AG04450 (cell line): Measurements from ENCODE around the gene RAB10. TPM values are rescaled to one million over a fixed set of nuclear protein-coding genes. Genes with fewer than 3 reads are reported as not detected.

Experiments
- CTCF ChIA-PET: fragments of 300-600, 350-600 bp; formaldehyde crosslinking; extraction: SDS; loops from one replicate; lab custom pipeline; 2022; ENCODE audit warnings: antibody characterized with exemption, inconsistent platforms; lab: Charles Lee
- POLR2A ChIA-PET: fragments of 350-600 bp; formaldehyde crosslinking; extraction: SDS; loops from one replicate; lab custom pipeline; 2021; ENCODE audit warnings: antibody characterized with exemption, inconsistent platforms; lab: Yijun Ruan, JAX
- DNase-seq: peaks from one replicate; pipeline ENCODE4 v3.0.0-alpha.2; 2011; ENCODE audit warnings: low read depth, low spot score
- H3K27ac ChIP-seq: one replicate; pipeline ENCODE4 v1.5.1; 2012; ENCODE audit warnings: low read depth, low read length, control low read depth
- H3K27me3 ChIP-seq: one replicate; pipeline ENCODE4 v1.6.0; 2012; ENCODE audit warnings: low read length; ENCODE audit not compliant: control insufficient read depth, insufficient read depth
- H3K4me3 ChIP-seq: 2 replicates; pipeline ENCODE4 v1.5.1; 2011; ENCODE audit warnings: mild to moderate bottlenecking, low read depth, low read length, control low read depth
- H3K9me3 ChIP-seq: 2 replicates; pipeline ENCODE4 v1.5.1; 2012; ENCODE audit warnings: low read length; ENCODE audit not compliant: control insufficient read depth, insufficient read depth
- polyA plus RNA-seq: library from polyadenylated mRNA; depleted of rRNA; stranded (reverse); fragments of >200 nt; gene quantifications from 2 replicates; pipeline ENCODE4 v1.2.3, GENCODE V29; 2011
- TF ChIP-seq, protein P1 (sequence below): IDR thresholded peaks from 2 replicates; pipeline ENCODE4 v1.5.1; 2011; ENCODE audit warnings: low read depth, low read length, control low read depth, inconsistent platforms

Gene RAB10
- polyA plus RNA-seq, 1 experiment: 178 TPM

DNA sequence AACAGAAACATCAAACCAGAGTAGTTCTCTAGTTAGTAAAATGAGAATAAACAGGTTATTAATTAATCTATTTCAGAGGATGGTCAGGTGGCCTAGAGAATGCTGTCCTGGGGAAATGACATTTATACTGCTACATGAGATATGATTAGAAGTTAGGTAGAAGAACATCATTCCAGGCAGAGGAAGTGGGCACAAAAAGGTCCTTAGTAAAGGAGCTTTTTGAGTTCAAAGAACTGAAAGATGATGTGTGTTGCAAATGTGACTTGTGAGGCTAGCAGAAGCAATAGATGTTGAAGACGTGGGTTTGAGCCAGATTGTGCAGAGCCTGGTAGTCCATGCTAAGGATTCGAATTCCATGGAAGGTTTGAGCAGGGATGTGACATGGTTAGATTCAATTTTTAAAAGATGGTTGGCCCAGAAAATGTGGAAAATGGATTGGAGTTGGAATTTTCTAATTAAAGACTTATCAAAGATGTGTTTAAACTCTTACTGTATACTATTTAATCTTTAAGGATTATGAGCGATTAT is 34.2 kb downstream of the RAB10 start:
- Histone ChIP-seq H3K4me3 (no peak overlapping the region), H3K27ac (peak overlapping the region; percentile 59), H3K27me3 (no peaks in the 10 kb centered on the region), H3K9me3 (no peaks in the 10 kb centered on the region)
- CTCF ChIA-PET: interaction anchor here (1.3 to 2.7 kb wide), 2 partner anchors 20 to 77 kb away, joined by 6 to 7 read pairs; no protein-coding TSS in a partner anchor
- TF ChIP-seq, protein P1, sequence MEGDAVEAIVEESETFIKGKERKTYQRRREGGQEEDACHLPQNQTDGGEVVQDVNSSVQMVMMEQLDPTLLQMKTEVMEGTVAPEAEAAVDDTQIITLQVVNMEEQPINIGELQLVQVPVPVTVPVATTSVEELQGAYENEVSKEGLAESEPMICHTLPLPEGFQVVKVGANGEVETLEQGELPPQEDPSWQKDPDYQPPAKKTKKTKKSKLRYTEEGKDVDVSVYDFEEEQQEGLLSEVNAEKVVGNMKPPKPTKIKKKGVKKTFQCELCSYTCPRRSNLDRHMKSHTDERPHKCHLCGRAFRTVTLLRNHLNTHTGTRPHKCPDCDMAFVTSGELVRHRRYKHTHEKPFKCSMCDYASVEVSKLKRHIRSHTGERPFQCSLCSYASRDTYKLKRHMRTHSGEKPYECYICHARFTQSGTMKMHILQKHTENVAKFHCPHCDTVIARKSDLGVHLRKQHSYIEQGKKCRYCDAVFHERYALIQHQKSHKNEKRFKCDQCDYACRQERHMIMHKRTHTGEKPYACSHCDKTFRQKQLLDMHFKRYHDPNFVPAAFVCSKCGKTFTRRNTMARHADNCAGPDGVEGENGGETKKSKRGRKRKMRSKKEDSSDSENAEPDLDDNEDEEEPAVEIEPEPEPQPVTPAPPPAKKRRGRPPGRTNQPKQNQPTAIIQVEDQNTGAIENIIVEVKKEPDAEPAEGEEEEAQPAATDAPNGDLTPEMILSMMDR: no peak
- POLR2A ChIA-PET: no interaction called here
- DNase-seq: no peak

DNA sequence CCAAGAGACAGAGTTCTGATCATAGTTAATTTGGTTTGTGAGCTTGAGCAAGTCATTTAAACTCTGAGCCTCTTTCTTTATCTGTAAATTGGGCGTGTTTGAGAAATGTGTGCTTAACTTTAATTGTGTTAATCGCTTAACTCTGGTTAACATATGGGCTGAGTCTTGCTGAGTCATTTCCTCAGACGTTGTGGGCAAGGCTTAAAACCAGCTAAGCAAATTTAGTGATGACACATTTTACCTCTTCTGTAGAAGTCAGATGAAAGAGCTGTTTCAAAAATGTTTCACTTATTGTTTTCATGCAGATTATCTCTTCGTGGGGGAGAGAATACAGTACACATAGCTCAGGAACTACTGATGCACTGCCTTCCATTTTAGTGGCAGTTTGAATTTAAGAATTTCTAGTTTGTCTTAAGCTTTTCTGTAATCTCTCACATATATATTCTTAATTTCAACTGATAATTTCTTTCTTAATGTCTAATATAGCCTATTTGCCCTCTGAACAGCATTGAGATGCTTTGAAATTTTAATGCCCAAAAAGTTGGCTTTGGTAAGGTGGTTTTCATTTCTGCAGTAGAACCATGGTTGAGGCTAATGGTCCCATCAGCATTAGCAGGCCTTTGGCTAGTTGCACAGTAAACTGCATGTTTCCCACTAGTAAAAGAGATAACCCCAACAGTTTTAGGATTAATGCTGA is 34.9 kb downstream of the RAB10 start:
- peak overlapping the region; percentile 79 for H3K27ac ChIP-seq
- DNase-seq: peak; percentile 53
- no peak overlapping the region for H3K4me3 ChIP-seq
- no peaks in the 10 kb centered on the region for H3K9me3 ChIP-seq
- TF ChIP-seq, protein P1: no peak
- H3K27me3 ChIP-seq: no peaks in the 10 kb centered on the region
- CTCF ChIA-PET: interaction anchor here (0.8 to 2.7 kb wide), 4 partner anchors 19 to 216 kb away, joined by 3 to 7 read pairs (median 5); no protein-coding TSS in a partner anchor
- POLR2A ChIA-PET: interaction anchor here (0.6 to 0.9 kb wide), 2 partner anchors 35 to 71 kb away, joined by 3 to 5 read pairs; partner anchors contain the start of gene RAB10

DNA sequence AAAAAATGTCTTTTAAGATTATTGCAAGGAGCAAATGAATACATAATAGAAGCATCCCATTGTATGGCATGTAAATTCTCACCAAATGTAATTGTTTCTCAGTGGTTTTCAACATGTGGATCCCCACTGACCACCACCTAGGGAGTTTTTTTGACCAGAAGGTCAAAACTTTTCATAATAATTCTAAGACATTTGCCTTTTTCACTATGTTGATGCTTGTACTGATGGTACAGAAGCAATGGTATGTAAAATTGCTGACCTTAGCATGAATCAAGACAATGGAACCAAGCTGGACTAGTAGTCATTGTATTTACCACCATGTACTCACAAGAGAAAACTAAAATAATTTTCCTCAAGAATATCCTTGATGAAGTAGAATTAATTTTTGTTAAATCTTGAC is 36.8 kb downstream of the RAB10 start:
- ChIA-PET POLR2A (no interaction called here), CTCF (interaction anchor here (1.3 to 2.7 kb wide), 2 partner anchors 17 to 79 kb away, joined by 4 to 7 read pairs; no protein-coding TSS in a partner anchor)
- H3K9me3 ChIP-seq: no peaks in the 10 kb centered on the region
- H3K4me3 ChIP-seq: no peak overlapping the region
- TF ChIP-seq, protein P1: no peak
- no peaks in the 10 kb centered on the region for H3K27me3 ChIP-seq
- H3K27ac ChIP-seq: no peak overlapping the region
- no peak for DNase-seq

DNA sequence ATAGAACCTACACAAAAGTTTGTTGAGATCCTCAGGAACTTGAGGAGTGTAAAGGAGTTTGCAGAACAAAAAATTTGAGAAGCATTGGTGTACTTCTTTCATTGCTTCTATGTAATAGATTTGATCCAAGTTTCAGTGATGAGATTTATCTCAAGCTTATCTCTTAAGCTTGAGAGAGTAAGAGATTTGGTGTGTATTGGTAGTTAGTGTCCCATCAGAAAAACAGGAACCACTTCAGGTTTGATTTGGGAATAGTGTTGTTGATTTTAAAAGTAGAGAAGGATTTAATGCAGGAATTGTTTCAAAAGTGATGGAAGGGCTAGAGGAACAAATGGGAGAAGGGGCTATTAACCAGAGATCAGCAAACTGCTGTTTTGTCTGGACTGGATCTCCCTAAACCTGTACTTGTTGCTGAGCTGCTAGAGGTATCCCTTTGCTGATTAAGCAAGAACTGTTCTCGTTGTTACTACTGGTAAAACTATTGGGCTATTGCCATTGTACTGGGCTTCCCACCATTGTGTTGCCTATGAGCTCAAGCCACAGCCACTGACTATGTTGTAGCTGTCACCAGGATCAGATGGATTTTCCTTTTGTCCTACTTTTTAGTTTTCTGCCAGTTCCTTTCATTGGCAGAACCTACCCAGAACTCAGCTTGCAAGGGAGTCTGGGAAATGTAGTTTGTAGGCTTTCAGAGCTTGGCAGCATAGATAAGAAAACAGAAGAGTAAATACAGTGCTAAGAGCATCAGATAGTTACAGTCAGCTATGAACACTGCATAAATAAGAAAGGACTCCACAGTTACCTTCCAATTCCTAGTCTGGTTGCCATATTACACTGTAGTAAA is 39.3 kb downstream of the RAB10 start:
- no peak for DNase-seq
- CTCF ChIA-PET: interaction anchor here (1.2 kb wide), 1 partner anchor 75 kb away, joined by 4 read pairs; no protein-coding TSS in a partner anchor
- H3K27ac ChIP-seq: no peak overlapping the region
- TF ChIP-seq, protein P1: no peak
- no peaks in the 10 kb centered on the region for H3K9me3 ChIP-seq
- no peak overlapping the region for H3K4me3 ChIP-seq
- POLR2A ChIA-PET: interaction anchor here (0.6 kb wide), 1 partner anchor 31 kb away, joined by 4 read pairs; no protein-coding TSS in a partner anchor
- H3K27me3 ChIP-seq: no peaks in the 10 kb centered on the region
